Astrocyte of the cerebellum (primary cell): ENCODE measurements around the gene RFPL3.

ENCODE experiments used
- DNase-seq: peaks from one replicate; pipeline ENCODE4 v3.0.0-alpha.2; 2011; ENCODE audit warnings: low read depth
- H3K4me3 ChIP-seq: 2 replicates; pipeline ENCODE4 v1.5.1; 2011; ENCODE audit warnings: mild to moderate bottlenecking, low read depth, low read length, moderate library complexity
- in situ Hi-C: cut with HindIII; loops from 2 replicates; pipeline ENCODE4 v1.10.0; 2017; ENCODE audit warnings: low sequenced_read_pairs
- TF ChIP-seq, protein P1 (sequence below): IDR thresholded peaks from 2 replicates; pipeline ENCODE4 v1.5.1; 2012; ENCODE audit warnings: low read length, low read depth, moderate library complexity, mild to moderate bottlenecking; ENCODE audit errors: missing control alignments

The RFPL3 gene

DNA sequence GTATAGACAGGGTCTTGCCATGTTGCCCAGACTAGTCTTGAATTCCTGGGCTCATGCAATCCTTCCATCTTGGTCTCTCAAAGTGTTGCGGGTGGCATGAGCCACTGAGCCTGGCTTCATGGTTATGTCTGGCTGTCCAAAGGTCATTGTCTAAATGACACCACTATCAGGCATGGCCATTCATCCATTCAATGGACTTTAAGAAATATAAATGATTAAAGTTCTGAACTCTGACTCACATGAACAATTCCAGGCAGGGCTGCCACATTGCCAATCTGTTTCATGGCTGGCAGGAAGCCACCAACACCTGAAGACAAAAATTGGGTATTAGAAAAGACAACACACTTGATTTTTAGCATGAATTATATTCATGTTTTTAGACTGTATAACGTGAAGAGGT, 50.3 kb downstream of the RFPL3 start:
- DNase-seq, result no peak
- no peak overlapping the region for H3K4me3 ChIP-seq
- TF ChIP-seq, protein P1, sequence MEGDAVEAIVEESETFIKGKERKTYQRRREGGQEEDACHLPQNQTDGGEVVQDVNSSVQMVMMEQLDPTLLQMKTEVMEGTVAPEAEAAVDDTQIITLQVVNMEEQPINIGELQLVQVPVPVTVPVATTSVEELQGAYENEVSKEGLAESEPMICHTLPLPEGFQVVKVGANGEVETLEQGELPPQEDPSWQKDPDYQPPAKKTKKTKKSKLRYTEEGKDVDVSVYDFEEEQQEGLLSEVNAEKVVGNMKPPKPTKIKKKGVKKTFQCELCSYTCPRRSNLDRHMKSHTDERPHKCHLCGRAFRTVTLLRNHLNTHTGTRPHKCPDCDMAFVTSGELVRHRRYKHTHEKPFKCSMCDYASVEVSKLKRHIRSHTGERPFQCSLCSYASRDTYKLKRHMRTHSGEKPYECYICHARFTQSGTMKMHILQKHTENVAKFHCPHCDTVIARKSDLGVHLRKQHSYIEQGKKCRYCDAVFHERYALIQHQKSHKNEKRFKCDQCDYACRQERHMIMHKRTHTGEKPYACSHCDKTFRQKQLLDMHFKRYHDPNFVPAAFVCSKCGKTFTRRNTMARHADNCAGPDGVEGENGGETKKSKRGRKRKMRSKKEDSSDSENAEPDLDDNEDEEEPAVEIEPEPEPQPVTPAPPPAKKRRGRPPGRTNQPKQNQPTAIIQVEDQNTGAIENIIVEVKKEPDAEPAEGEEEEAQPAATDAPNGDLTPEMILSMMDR, result no peak
- in situ Hi-C loops, result loop anchor here (5.0 kb wide), 1 partner anchor 74 kb away; no protein-coding TSS in a partner anchor

GRCh38 chr22:32409977-32410376, 52.3 kb downstream of the RFPL3 start:
- H3K4me3 ChIP-seq, result no peak overlapping the region
- in situ Hi-C loops, result loop anchor here (5.0 kb wide), 1 partner anchor 72 kb away; no protein-coding TSS in a partner anchor
- DNase-seq, result no peak
- TF ChIP-seq, protein P1, result no peak

DNA sequence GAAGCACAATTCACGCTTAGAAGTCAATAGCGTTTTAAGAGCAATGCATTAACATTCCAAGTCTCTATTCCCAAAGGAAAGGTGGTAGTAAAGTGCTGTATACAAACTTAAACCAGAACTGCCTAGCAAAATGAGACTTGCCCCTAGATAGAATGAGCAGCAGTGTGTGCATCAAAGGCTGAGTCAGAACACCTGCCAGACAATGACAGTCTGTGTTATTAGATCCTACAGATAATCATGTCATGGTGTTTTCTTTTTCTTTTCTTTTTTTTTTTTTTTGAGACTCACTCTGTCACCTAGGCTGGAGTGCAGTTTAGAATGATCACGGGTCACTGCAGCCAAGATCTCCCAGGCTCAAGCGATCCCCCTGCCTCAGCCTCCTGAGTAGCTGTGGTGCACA, 52.8 kb downstream of the RFPL3 start:
- in situ Hi-C loops, result no loop called here
- H3K4me3 ChIP-seq, result peak overlapping the region; percentile 80
- TF ChIP-seq, protein P1, result no peak
- DNase-seq, result no peak
